GM21360 (cell line): ENCODE measurements around the gene OPN1LW.
"Not testable (repeated sequence)": the region's sequence is repeated elsewhere in the genome, so short reads cannot be mapped to it uniquely, and the experiment has no call there.

ENCODE experiments used
- ATAC-seq: cut with Tn5 transposase; IDR thresholded peaks from one replicate; pipeline ENCODE4 v1.9.1; 2021; ENCODE audit warnings: mild to moderate bottlenecking, moderate library complexity; ENCODE audit not compliant: unreplicated experiment

Gene OPN1LW

DNA sequence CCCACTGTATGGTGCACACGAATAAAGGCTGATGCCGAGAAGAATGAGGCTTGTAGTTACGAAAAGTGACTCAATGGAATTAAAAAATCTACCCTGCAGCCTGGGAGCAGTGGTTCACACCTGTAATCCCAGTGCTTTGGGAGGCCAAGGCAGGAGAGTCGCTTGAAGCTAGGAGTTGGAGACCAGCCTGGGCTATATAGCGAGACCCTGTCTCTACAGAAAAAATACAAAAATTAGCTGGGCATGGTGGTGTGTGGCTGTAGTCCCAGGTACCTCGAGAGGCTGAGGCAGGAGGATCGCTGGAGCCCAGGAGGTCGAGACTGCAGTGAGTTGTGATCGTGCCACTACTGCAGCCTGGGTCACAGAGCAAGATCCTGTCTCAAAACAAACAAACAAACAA, 11.7 kb upstream of the OPN1LW start:
- no peak for ATAC-seq

DNA sequence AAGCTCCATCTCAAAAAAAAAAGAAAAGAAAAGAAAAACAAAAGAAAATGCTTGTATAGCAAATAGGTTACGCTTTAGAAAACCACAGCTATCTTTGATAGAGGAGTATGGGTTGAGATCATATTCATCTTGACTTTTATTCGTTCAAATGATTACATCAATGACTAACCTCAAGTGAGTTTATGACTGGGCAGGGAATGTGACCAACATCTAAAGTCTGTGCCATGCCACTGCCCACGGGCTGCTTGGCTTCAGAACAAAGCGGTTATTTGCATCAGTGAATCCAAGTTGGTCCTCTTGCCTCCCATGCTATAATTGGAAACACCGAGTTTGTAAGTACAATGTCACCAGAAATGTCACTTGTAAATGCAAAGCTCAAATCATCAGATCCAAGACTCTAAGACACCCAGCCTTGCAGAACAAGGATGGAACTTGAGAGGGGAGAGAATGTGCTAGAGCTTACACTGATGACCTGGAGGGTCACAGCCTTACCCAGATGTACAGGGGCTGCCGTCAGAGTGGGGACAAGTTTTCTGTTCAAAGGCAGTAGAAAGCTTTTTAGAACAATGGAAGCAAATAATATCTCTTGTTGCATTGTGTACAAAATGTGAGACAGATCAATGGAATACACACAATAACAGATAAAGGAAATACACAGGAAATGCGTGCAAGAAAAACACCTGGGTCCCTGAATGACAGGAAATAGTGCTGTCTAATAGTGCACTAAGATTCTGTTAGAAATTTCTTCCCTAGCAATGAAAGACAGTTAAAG, 8.4 kb upstream of the OPN1LW start:
- no peak for ATAC-seq

DNA sequence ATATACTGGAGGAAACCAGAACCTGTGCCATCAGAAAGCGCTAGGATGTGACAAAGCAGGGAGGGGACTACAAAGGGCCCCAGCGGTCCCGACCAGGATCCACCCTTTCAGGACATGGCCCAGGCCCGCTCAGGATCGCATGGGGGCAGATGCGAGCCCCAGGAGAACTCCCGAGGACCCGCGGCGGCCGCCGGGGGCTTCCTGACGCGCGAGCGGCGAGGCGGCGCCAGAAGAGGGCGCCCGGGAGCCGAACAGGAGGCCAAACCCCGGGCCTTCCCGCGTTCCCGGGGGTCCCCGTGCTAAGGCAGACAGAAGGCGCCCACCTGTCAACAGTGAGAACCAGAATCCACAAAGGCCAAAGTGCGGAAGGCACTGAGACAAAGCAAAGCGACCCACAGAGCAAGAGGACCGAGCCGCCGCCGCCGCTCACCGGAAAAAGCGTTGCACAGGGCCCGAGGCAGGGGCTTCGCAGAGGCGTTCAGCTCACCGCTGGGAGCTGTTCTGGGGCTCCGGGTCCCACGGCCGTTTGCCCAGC, 7.3 kb upstream of the OPN1LW start:
- no peak for ATAC-seq

DNA sequence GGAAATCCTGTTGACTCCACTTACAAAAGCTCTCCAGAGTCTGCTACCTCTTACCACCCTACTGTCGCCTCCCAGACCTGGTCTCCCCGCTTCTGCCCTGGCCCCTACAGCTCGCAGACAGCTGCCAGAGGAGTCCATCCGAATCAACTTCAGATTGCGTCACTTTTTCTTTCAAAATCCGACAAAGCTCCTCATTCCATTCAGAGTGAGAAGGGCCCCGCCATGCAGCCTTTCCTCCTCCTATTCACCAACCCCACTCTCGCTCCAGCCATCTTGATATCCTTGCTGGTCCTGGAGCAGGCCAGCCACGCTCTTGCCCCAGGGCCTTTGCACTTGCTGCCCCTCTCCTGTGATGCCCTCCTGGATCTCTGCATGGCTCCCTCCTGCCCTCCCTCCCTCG, 5.2 kb upstream of the OPN1LW start:
- no peak for ATAC-seq

DNA sequence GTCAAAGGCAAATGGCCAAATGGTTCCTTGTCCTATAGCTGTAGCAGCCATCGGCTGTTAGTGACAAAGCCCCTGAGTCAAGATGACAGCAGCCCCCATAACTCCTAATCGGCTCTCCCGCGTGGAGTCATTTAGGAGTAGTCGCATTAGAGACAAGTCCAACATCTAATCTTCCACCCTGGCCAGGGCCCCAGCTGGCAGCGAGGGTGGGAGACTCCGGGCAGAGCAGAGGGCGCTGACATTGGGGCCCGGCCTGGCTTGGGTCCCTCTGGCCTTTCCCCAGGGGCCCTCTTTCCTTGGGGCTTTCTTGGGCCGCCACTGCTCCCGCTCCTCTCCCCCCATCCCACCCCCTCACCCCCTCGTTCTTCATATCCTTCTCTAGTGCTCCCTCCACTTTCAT, 3.8 kb upstream of the OPN1LW start:
- ATAC-seq = no peak

DNA sequence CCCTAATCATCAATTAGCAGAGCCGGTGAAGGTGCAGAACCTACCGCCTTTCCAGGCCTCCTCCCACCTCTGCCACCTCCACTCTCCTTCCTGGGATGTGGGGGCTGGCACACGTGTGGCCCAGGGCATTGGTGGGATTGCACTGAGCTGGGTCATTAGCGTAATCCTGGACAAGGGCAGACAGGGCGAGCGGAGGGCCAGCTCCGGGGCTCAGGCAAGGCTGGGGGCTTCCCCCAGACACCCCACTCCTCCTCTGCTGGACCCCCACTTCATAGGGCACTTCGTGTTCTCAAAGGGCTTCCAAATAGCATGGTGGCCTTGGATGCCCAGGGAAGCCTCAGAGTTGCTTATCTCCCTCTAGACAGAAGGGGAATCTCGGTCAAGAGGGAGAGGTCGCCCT, 3.3 kb upstream of the OPN1LW start:
- ATAC-seq = no peak

DNA sequence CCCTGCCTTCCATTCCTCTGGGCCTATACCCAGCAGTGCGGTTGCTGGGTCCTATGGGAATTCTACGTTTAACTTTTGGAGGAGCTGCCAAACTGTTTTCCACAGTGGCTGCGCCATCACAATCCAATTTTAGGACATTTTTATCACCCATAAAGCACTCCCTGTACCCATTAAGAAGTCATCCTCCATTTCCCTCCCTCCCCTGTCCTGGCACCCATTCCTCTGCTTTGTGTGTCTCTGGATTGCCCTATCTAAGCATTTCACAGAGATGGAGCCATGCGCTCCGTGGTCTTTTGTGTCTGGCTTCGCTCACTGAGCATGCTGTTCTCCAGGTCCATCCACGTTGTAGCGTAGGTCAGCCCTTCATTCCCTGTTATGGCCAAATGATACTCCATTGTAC, 1.7 kb upstream of the OPN1LW start:
- no peak for ATAC-seq

DNA sequence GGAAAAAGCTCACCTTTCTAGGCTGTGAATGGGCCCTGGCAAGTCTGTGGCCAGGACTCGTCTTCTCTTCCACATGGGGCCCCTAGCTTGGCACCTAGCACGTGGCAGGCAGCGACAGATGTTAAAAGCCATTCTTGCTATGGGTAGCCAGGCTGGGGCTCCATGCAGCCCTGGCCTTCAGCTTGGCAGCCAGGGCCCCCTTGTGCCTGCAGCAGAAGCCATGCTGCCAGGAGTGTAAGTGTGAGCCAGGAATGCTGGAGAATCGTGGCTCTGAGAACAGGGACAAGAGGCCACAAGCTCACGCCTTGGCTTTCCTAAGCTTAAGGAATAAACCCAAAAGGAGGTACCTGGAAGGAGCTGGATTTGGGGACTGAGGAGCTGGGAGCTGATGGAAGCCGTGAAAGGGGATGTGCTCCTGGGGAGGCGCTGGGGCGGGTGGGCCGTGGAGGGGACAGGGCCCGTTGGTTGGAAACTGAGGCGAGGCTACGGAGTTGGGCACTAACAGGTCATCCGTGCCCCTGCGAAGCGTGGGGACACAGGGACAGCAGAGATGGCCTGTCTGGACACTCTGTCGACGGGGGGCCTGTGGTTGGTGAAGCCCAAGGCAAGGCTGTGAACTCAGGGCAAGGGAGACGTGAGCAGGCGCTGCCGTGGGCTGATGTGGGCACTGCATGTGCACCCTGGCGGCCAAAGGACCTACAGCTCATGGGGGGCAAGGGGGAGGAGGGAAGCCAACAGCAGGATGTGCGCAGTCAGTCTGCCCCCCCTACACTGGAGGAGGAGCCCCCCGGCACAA, 895 bp upstream of the OPN1LW start:
- no peak for ATAC-seq

DNA sequence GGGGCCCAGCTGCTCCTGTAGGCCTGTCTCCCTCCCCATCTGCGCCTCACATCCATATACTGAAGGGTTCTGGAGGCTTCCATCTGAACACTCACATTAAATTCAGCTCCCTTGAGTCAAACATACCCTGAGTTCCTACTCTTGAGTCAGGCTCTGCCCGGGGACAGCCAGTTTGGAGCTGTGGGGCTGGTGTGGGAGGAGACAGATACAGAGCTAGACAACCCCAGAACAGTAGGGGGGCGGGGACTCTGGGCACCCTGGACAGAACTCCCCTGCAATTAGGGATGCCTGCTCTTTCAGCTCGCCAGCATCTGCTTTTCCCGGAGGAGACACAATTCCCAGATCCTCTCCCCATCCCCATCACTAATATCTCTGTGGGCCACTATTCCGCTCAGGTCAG, 7.0 kb downstream of the OPN1LW start:
- not testable (repeated sequence) for ATAC-seq

DNA sequence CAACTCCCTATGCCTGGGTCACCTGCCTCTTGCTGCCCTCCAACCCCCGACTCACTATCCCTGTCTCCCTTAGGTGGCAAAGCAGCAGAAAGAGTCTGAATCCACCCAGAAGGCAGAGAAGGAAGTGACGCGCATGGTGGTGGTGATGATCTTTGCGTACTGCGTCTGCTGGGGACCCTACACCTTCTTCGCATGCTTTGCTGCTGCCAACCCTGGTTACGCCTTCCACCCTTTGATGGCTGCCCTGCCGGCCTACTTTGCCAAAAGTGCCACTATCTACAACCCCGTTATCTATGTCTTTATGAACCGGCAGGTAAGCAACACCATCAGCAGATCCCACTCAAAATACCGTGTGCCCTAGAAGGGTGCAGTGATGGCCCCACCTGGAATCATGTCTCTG, 12.2 kb downstream of the OPN1LW start:
- not testable (repeated sequence) for ATAC-seq

DNA sequence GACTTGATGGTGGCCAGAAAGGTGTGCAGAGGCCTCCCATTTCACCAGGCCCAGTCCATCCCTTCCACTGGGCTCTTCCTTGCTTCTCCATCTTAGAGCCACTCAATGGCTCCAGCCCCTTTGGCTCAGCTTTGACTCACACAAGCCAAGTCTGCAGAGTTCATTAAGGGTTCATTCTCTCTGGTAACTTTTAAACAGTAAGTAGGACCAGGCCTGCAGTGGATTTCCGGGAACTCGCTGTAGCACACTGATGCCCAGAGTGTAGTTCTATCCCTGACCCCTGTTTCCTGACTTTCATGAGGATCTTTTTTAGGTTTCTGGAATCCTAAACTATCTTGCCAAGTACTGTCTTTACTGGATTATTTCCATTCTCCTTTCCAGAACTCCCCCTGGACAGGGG, 13.2 kb downstream of the OPN1LW start:
- not testable (repeated sequence) for ATAC-seq

DNA sequence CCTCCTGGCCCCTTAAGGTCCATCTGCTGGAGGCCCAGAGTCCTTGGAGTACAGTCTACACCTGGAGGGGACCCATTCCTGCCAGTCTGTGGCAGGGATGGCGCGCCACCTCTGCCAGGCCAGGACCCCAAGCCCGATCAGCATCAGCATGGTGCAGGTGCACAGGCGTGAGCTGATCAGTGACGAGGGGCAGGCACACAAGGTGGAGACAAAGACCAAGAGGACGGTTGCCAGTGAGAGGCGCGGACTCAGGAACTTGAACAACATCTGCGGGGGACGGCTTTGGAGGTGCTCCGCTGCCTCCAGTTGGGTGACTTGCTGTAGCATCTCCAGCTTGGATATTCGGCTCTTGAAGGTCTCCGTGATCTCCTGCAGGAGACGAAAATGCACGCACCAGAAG, 15.3 kb downstream of the OPN1LW start:
- ATAC-seq = not testable (repeated sequence)

DNA sequence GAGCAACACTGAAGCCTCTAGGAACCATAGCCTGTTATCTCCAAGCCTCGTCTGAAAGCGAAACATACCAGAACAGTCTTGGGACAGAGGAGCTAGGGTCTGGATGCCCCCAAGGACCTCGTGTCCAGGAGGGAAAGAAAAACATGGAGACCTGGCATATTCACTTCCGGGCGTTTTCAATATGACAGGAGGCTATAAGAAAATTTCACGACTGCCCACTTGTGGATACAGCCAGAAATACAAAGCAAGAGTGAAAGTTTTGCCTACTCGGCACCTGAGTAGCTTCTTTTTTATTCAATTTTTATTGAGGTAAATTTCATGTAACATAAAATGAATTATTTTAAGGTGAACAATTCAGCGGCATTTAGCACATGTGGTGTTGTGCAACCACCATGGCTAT, 20.9 kb downstream of the OPN1LW start:
- ATAC-seq = not testable (repeated sequence)

DNA sequence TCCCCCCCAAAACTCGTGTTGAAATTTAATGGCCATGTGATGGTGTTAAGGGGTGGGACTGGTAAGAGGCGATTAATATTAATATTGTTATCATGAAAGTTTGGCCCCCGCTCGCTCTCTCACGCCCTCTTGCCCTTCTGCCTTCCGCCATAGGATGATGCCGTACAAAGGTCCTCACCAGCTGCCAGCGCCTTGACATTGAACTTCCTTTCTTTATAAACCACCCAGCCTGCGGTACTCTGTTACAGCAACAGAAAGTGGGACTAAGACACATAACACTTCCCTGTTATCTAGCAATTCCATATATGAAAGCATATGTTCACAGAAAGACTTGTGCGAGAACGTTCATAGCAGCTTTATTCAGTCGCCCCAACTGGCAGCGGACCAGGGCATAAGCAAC, 24.3 kb downstream of the OPN1LW start:
- ATAC-seq = not testable (repeated sequence)

DNA sequence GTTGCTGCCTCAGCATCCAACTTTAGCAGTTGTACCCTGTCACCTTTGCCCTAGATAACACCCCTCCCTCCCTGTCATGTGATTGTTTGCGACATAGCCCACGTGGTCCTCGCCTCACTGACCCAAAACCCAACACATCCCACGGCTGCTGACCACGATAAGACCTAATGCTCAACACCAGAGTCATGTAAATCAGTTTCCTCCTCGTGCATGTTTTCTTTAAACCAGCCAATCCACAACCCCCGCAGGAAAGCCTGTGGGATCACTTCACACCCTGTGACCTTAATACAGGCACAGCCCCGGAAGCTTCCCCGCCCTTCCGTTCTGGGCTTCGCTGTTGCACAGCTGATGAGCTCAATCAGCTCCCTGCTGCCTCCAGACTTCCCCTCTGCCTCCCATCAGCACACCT, 28.5 kb downstream of the OPN1LW start:
- peak; percentile 70 for ATAC-seq

DNA sequence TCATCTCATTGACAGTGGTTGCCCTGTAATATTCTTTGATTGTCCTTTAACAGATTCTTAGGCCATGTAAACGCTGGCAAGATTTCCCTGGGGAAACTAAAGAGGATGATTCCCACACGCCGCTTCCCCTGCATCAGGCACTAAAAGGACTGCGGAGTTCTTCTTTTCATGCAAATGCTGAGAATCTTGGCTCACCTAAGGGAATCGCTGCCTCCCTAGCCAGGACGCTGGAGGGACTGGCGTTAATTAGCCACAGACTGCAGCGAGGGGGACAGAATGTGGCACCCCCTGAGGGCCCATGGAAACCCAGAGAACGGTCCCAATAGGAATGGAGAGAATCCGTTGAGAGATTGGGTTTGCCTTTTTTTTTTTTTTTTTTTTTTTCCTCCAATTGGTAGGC, 30.3 kb downstream of the OPN1LW start:
- ATAC-seq = not testable (repeated sequence)

DNA sequence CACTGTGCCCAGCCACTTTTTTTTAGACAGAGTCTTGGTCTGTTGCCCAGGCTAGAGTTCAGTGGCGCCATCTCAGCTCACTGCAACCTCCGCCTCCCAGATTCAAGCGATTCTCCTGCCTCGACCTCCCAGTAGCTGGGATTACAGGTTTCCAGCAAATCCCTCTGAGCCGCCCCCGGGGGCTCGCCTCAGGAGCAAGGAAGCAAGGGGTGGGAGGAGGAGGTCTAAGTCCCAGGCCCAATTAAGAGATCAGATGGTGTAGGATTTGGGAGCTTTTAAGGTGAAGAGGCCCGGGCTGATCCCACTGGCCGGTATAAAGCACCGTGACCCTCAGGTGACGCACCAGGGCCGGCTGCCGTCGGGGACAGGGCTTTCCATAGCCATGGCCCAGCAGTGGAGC, 38.3 kb downstream of the OPN1LW start, which contains the start of gene OPN1MW:
TSS of gene OPN1MW (plus strand) at position 301 of the 400 bp plus-strand sequence. CDS start at position 383, 82 bp downstream.
- ATAC-seq = not testable (repeated sequence)

DNA sequence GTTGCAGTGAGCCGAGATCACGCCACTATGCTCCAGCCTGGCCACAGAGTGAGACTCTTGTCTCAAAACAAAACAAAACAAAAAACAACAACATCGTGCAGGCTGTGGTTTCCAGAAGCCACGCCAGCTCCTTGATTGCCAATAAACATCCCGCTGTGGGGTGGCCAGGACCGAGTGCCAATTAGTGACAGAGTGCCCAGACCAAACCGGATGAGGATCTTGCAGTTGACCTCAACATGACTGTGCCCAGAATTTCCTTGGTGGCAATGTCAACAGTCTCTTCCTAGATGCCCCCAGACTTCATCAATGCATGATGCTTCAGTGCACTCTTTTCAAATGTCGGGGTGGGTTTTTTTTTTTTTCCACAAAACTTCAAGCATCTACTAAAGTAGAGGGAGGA, 39.8 kb downstream of the OPN1LW start:
- ATAC-seq = not testable (repeated sequence)

DNA sequence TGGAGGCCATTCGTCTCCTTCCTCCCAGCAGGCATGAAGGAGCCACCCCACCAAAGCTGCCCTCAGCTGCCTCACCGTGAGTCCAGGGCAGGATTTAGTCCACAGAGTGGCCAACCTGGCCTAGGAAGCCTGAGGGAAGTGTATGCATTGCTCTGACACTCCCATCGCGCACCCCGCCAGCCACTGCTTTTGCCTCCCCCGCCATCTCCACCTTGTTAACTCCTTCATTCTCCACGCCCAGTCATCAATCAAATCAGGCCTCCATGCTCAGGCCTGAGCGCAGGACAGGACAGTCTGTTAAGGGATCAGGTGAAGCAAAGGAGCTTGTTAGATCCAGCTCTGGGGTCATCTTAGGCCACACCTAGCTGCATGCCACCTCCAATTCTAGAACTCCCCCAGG, 48.8 kb downstream of the OPN1LW start:
- not testable (repeated sequence) for ATAC-seq

DNA sequence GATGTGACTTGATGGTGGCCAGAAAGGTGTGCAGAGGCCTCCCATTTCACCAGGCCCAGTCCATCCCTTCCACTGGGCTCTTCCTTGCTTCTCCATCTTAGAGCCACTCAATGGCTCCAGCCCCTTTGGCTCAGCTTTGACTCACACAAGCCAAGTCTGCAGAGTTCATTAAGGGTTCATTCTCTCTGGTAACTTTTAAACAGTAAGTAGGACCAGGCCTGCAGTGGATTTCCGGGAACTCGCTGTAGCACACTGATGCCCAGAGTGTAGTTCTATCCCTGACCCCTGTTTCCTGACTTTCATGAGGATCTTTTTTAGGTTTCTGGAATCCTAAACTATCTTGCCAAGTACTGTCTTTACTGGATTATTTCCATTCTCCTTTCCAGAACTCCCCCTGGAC, 50.3 kb downstream of the OPN1LW start:
- not testable (repeated sequence) for ATAC-seq

DNA sequence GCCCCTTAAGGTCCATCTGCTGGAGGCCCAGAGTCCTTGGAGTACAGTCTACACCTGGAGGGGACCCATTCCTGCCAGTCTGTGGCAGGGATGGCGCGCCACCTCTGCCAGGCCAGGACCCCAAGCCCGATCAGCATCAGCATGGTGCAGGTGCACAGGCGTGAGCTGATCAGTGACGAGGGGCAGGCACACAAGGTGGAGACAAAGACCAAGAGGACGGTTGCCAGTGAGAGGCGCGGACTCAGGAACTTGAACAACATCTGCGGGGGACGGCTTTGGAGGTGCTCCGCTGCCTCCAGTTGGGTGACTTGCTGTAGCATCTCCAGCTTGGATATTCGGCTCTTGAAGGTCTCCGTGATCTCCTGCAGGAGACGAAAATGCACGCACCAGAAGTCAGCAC, 52.4 kb downstream of the OPN1LW start:
- ATAC-seq = not testable (repeated sequence)
